ENCODE results near the gene PLSCR5. TPM values are rescaled to one million over a fixed set of nuclear protein-coding genes. Genes with fewer than 3 reads are reported as not detected.
A peak's percentile ranks its signal among the peaks of the same experiment; 100 is the strongest.

Gene PLSCR5
- total RNA-seq, 1 donor from 2014 or later: not detected

- TF ChIP-seq, protein P1, sequence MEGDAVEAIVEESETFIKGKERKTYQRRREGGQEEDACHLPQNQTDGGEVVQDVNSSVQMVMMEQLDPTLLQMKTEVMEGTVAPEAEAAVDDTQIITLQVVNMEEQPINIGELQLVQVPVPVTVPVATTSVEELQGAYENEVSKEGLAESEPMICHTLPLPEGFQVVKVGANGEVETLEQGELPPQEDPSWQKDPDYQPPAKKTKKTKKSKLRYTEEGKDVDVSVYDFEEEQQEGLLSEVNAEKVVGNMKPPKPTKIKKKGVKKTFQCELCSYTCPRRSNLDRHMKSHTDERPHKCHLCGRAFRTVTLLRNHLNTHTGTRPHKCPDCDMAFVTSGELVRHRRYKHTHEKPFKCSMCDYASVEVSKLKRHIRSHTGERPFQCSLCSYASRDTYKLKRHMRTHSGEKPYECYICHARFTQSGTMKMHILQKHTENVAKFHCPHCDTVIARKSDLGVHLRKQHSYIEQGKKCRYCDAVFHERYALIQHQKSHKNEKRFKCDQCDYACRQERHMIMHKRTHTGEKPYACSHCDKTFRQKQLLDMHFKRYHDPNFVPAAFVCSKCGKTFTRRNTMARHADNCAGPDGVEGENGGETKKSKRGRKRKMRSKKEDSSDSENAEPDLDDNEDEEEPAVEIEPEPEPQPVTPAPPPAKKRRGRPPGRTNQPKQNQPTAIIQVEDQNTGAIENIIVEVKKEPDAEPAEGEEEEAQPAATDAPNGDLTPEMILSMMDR (IDR thresholded peaks at IDR 0.05): no peak
- Mint-ChIP-seq H3K36me3 (ENCODE audit: low read depth) (no peaks in the 10 kb centered on the region), H3K27me3 (ENCODE audit: low read depth) (no peaks in the 10 kb centered on the region), H3K4me1 (ENCODE audit: low read depth) (no peaks in the 10 kb centered on the region), H3K4me3 (ENCODE audit: unreplicated experiment) (no peak overlapping the region), H3K27ac (ENCODE audit: unreplicated experiment) (peak overlapping the region; percentile 13), H3K9me3 (ENCODE audit: low read depth) (peaks cover 7% of the 10 kb centered on the region)
- DNase-seq (ENCODE audit: low spot score): no peak
Measured at GRCh38 chr3:146561463-146561862, 43.7 kb downstream of the PLSCR5 start.

GRCh38 chr3:146560678-146561077 lies 44.5 kb downstream of the PLSCR5 start:
- no peak overlapping the region for H3K4me3 Mint-ChIP-seq (ENCODE audit: unreplicated experiment)
- TF ChIP-seq, protein P1 (IDR thresholded peaks at IDR 0.05): no peak
- H3K4me1 Mint-ChIP-seq (ENCODE audit: low read depth): no peaks in the 10 kb centered on the region
- H3K36me3 Mint-ChIP-seq (ENCODE audit: low read depth): no peaks in the 10 kb centered on the region
- DNase-seq (ENCODE audit: low spot score): no peak
- no peaks in the 10 kb centered on the region for H3K27me3 Mint-ChIP-seq (ENCODE audit: low read depth)
- H3K27ac Mint-ChIP-seq (ENCODE audit: unreplicated experiment): no peak overlapping the region
- peaks cover 7% of the 10 kb centered on the region for H3K9me3 Mint-ChIP-seq (ENCODE audit: low read depth)

DNA sequence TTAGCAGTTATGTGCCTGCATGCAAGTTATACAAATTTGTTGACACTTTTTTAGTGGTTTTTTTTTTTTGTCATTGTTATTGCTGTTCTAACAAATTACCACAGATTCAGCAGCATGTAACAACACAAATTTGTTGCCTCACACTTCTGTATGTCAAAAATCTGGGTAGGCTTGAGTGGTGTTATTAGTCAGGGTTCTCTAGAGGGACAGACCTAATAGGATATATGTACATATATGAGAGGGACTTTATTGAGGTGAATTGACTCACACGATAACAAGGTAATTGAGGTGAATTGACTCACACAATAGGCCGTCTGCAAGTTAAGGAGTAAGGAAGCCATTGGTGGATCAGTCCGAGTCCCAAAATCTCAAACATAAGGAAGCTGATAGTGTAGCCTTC lies 45.8 kb downstream of the PLSCR5 start:
- Mint-ChIP-seq H3K27me3 (ENCODE audit: low read depth) (no peaks in the 10 kb centered on the region), H3K27ac (ENCODE audit: unreplicated experiment) (no peak overlapping the region), H3K4me3 (ENCODE audit: unreplicated experiment) (no peak overlapping the region), H3K9me3 (ENCODE audit: low read depth) (peaks cover 7% of the 10 kb centered on the region), H3K36me3 (ENCODE audit: low read depth) (no peaks in the 10 kb centered on the region), H3K4me1 (ENCODE audit: low read depth) (peaks cover 3% of the 10 kb centered on the region)
- DNase-seq (ENCODE audit: low spot score): no peak
- TF ChIP-seq, protein P1 (IDR thresholded peaks at IDR 0.05): no peak

GRCh38 chr3:146558781-146559180 lies 46.4 kb downstream of the PLSCR5 start:
- H3K4me3 Mint-ChIP-seq (ENCODE audit: unreplicated experiment): no peak overlapping the region
- no peak for DNase-seq (ENCODE audit: low spot score)
- H3K27ac Mint-ChIP-seq (ENCODE audit: unreplicated experiment): no peak overlapping the region
- H3K27me3 Mint-ChIP-seq (ENCODE audit: low read depth): no peaks in the 10 kb centered on the region
- peaks cover 6% of the 10 kb centered on the region for H3K4me1 Mint-ChIP-seq (ENCODE audit: low read depth)
- H3K36me3 Mint-ChIP-seq (ENCODE audit: low read depth): no peaks in the 10 kb centered on the region
- TF ChIP-seq, protein P1 (IDR thresholded peaks at IDR 0.05): no peak
- peaks cover 7% of the 10 kb centered on the region for H3K9me3 Mint-ChIP-seq (ENCODE audit: low read depth)

GRCh38 chr3:146557745-146558144 lies 47.4 kb downstream of the PLSCR5 start:
- no peaks in the 10 kb centered on the region for H3K36me3 Mint-ChIP-seq (ENCODE audit: low read depth)
- no peak overlapping the region for H3K4me3 Mint-ChIP-seq (ENCODE audit: unreplicated experiment)
- H3K27me3 Mint-ChIP-seq (ENCODE audit: low read depth): no peaks in the 10 kb centered on the region
- TF ChIP-seq, protein P1 (IDR thresholded peaks at IDR 0.05): no peak
- peaks cover 6% of the 10 kb centered on the region for H3K4me1 Mint-ChIP-seq (ENCODE audit: low read depth)
- peaks cover 3% of the 10 kb centered on the region for H3K9me3 Mint-ChIP-seq (ENCODE audit: low read depth)
- H3K27ac Mint-ChIP-seq (ENCODE audit: unreplicated experiment): no peak overlapping the region
- no peak for DNase-seq (ENCODE audit: low spot score)
